ENCODE measurements around the gene VSTM4. TPM values are rescaled to one million over a fixed set of nuclear protein-coding genes. Genes with fewer than 3 reads are reported as not detected.

VSTM4 gene
- total and polyA plus RNA-seq, 12 donors = 15.1 to 136 (median 60.3) TPM

GRCh38 chr10:49139846-49140195, 24.5 kb upstream of the VSTM4 start:
- H3K27me3 ChIP-seq = no peaks in the 10 kb centered on the region
- WGBS, 4 donors = 46 to 90% (median 52%) methylated on average over 2 to 4 of the region's 4 CpGs
- H3K27ac ChIP-seq = peak overlapping the region in 2 of 5 donors; percentile 69 to 70
- peaks cover 5 to 6% of the 10 kb centered on the region in 2 donors for H3K4me1 ChIP-seq (replicated peaks in 1 of 2)
- DNase-seq = peak; percentile 41 to 84 (median 74)
- no peaks in the 10 kb centered on the region for H3K9me3 ChIP-seq (replicated peaks in 1 of 3)
- no peak overlapping the region for H3K4me3 ChIP-seq
- intact Hi-C loops (cut with DNase I) = no loop called here
- H3K36me3 ChIP-seq (replicated peaks in 1 of 2) = no peaks in the 10 kb centered on the region
- TF ChIP-seq, protein P1, sequence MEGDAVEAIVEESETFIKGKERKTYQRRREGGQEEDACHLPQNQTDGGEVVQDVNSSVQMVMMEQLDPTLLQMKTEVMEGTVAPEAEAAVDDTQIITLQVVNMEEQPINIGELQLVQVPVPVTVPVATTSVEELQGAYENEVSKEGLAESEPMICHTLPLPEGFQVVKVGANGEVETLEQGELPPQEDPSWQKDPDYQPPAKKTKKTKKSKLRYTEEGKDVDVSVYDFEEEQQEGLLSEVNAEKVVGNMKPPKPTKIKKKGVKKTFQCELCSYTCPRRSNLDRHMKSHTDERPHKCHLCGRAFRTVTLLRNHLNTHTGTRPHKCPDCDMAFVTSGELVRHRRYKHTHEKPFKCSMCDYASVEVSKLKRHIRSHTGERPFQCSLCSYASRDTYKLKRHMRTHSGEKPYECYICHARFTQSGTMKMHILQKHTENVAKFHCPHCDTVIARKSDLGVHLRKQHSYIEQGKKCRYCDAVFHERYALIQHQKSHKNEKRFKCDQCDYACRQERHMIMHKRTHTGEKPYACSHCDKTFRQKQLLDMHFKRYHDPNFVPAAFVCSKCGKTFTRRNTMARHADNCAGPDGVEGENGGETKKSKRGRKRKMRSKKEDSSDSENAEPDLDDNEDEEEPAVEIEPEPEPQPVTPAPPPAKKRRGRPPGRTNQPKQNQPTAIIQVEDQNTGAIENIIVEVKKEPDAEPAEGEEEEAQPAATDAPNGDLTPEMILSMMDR (IDR thresholded peaks at IDR 0.05) = no peak
- TF ChIP-seq POLR2A (IDR thresholded peaks at IDR 0.05) = no peak

DNA sequence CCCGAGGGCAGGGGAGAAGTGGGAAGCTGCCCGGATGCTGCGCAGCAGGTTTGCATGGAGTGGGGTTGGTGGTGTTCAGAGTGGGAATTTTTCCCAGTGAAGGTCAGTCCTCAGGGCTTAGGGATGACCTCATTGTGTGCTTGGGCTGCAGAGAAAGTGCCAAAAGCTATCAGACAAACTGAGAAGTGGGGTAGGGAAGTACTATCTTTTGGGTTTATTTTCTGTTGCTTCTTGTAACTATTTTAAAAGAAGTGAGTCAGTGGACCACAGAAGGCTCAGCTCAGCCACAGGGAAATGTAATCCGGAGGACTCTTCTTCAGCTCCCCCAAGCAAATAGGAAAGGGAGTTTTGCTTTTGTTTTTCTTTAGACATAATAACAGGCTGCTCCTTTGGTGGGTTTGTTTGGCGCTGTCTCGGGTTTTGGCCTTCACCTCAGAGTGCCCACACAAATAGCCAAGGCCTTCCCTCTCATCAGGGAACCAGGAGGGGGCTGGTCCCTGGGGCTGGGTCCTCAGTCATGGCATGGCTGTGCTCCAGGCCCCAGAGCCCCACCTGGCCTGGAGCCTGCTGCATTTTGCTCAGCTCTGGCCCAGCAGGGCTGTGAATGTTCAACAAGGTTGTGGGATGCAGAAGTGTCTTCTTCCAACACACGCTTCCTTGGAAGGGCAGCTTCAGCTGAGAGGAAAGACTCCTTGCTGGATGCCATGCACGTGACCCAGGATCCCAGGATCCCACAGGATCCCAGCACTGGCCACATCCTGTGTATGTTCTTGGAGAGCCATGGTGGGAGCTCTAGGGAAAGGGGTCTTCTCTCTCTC, 23.9 kb upstream of the VSTM4 start:
- peak in 2 of 7 donors; percentile 15 to 33 for DNase-seq
- Histone ChIP-seq H3K27me3 (no peaks in the 10 kb centered on the region), H3K4me3 (no peak overlapping the region), H3K27ac (peak overlapping the region in 2 of 5 donors; percentile 69 to 70), H3K9me3 (replicated peaks in 1 of 3) (no peaks in the 10 kb centered on the region), H3K4me1 (replicated peaks in 1 of 2) (peaks cover 5 to 6% of the 10 kb centered on the region in 2 donors), H3K36me3 (replicated peaks in 1 of 2) (no peaks in the 10 kb centered on the region)
- 61 to 77% (median 65%) methylated on average over 7 to 8 of the region's 8 CpGs for WGBS, 4 donors
- intact Hi-C loops (cut with DNase I) = no loop called here
- no peak for TF ChIP-seq POLR2A (IDR thresholded peaks at IDR 0.05)
- TF ChIP-seq, protein P1 (IDR thresholded peaks at IDR 0.05) = no peak

DNA sequence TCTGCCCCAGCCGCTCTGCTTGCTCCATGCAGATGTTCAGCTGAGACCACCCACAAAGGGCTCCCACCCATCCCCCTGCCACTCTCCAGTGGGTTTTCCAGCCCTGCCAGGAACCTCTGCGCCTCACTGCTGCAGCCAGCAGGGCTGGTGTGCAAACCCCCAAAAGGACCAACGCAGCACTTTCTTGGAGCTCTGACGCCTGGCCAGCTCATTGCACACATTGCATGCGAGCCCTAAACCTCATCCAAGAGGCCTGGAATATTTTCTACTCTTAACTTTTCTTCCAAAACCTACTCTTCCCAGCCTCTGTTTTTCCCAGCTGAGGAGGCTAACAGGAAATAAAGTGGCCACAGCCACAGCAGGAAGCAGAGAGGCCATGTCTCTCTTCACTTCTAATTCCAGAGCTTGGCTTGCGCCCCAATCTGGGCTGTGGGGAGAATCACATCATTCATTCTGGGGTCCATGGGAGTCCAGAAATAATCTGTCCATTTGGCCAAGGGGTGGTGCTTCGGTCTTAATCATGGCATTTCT, 23.1 kb upstream of the VSTM4 start:
- TF ChIP-seq, protein P1 (IDR thresholded peaks at IDR 0.05) = no peak
- TF ChIP-seq POLR2A (IDR thresholded peaks at IDR 0.05) = no peak
- Histone ChIP-seq H3K4me3 (no peak overlapping the region), H3K4me1 (replicated peaks in 1 of 2) (peaks cover 5 to 6% of the 10 kb centered on the region in 2 donors), H3K9me3 (replicated peaks in 1 of 3) (no peaks in the 10 kb centered on the region), H3K27ac (peak overlapping the region in 1 of 5 donors; percentile 70), H3K36me3 (replicated peaks in 1 of 2) (no peaks in the 10 kb centered on the region), H3K27me3 (no peaks in the 10 kb centered on the region)
- 85 to 94% (median 90%) methylated on average over 5 to 7 of the region's 7 CpGs for WGBS, 4 donors
- intact Hi-C loops (cut with DNase I) = no loop called here
- DNase-seq = no peak

DNA sequence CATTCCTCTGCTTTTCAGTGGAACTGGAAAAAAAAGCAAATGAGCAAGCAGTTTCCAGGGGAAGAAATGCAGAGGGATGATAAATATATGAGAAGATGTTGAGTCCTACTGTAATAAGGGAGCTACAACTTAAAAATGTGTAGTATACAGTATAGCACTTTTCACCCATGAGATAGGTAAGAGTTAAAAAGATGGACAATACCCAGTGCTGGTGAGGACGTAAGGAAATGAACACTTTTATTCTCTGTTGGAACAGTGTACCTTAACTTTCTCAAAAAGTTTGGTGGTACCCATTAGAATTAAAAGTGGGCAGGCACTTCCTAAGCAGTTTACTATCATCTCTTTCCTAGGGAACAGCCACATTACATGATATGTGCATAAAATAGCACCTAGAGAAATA, 21.2 kb upstream of the VSTM4 start:
- H3K4me3 ChIP-seq = no peak overlapping the region
- peaks cover 5 to 6% of the 10 kb centered on the region in 2 donors for H3K4me1 ChIP-seq (replicated peaks in 1 of 2)
- TF ChIP-seq POLR2A (IDR thresholded peaks at IDR 0.05) = no peak
- TF ChIP-seq, protein P1 (IDR thresholded peaks at IDR 0.05) = no peak
- intact Hi-C loops (cut with DNase I) = no loop called here
- H3K27ac ChIP-seq = no peak overlapping the region
- WGBS, 4 donors = 49 to 75% (median 66%) methylated on average over 1 of the region's 1 CpG
- H3K36me3 ChIP-seq (replicated peaks in 1 of 2) = no peaks in the 10 kb centered on the region
- H3K27me3 ChIP-seq = no peaks in the 10 kb centered on the region
- no peak for DNase-seq
- no peaks in the 10 kb centered on the region for H3K9me3 ChIP-seq (replicated peaks in 1 of 3)

Data from adrenal gland (tissue), 12 donors.